Right atrium auricular region (tissue), 2 donors: ENCODE data around the gene S100A14. TPM values are rescaled to one million over a fixed set of nuclear protein-coding genes. Genes with fewer than 3 reads are reported as not detected.
A peak's percentile ranks its signal among the peaks of the same experiment; 100 is the strongest.

Source experiments
- DNase-seq: peaks from one replicate; pipeline ENCODE4 v3.0.0-alpha.2; 2019; ENCODE audit warnings: low spot score
- H3K27ac ChIP-seq, 2 donors: fragments of 200-600 bp; sonication (generic); 1 replicate in 1 of 2; 2 replicates in 1 of 2; pipeline ENCODE4 v1.5.1; 2016 to 2019
- H3K27me3 ChIP-seq, 2 donors: fragments of 200-600 bp; sonication (generic); one replicate each; pipeline versions ENCODE4 v1.5.1 to v1.6.0; 2017 to 2019
- H3K36me3 ChIP-seq: fragments of 200-600 bp; sonication (generic); one replicate; pipeline ENCODE4 v1.5.1; 2016
- H3K4me1 ChIP-seq, 2 donors: fragments of 200-600 bp; sonication (generic); one replicate each; pipeline versions ENCODE4 v1.5.1 to v1.6.0; 2017 to 2019
- H3K4me3 ChIP-seq, 2 donors: fragments of 200-600 bp; sonication (generic); 1 replicate in 1 of 2; 2 replicates in 1 of 2; pipeline ENCODE4 v1.5.1; 2017 to 2019; ENCODE audit warnings: mild to moderate bottlenecking in 1 of 2, moderate library complexity in 1 of 2
- H3K9me3 ChIP-seq, 2 donors: fragments of 200-600 bp; sonication (generic); one replicate each; pipeline ENCODE4 v1.5.1; 2019
- total RNA-seq, 2 donors: library from RNA; depleted of rRNA; stranded (reverse); fragments of >200 nt; gene quantifications; one replicate each; pipeline ENCODE4 v1.1.0, GENCODE V29; 2016
- TF ChIP-seq, protein P1 (sequence below), 2 donors: fragments of 200-600 bp; sonication (generic); IDR thresholded peaks; one replicate each; pipeline ENCODE4 v1.5.1; 2019; ENCODE audit warnings: antibody characterized with exemption in 2 of 2

The S100A14 gene
- total RNA-seq, 2 donors from 2014 or later = 0.55 to 2.4 TPM

DNA sequence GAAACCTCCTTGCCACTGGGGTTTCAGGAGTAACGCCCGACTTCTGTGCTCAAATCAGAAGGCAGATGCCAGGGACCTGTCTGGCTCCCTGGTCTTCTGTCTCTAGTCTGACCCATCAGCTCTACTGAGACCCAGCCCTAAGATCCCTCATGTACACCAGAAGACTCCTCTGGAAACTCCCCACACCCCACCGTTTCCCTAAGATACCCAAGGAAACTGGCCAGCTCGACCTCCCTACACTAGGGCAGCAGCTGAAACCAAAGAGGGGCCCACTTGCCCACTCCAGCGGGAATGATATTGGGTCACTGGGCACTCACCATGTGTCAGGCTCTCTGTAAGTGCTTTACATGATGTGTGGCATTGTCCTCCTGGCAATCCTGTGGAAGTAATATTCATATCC, 2.7 kb downstream of the S100A14 start:
- TF ChIP-seq, protein P1, sequence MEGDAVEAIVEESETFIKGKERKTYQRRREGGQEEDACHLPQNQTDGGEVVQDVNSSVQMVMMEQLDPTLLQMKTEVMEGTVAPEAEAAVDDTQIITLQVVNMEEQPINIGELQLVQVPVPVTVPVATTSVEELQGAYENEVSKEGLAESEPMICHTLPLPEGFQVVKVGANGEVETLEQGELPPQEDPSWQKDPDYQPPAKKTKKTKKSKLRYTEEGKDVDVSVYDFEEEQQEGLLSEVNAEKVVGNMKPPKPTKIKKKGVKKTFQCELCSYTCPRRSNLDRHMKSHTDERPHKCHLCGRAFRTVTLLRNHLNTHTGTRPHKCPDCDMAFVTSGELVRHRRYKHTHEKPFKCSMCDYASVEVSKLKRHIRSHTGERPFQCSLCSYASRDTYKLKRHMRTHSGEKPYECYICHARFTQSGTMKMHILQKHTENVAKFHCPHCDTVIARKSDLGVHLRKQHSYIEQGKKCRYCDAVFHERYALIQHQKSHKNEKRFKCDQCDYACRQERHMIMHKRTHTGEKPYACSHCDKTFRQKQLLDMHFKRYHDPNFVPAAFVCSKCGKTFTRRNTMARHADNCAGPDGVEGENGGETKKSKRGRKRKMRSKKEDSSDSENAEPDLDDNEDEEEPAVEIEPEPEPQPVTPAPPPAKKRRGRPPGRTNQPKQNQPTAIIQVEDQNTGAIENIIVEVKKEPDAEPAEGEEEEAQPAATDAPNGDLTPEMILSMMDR (IDR thresholded peaks at IDR 0.05) = no peak
- H3K27ac ChIP-seq = peak overlapping the region; percentile 91 to 93
- H3K4me3 ChIP-seq = peak overlapping the region in 1 of 2 donors; percentile 59
- peaks cover 2% of the 10 kb centered on the region for H3K36me3 ChIP-seq
- peaks cover 0 to 66% of the 10 kb centered on the region in 2 donors for H3K4me1 ChIP-seq
- no peak for DNase-seq
- H3K27me3 ChIP-seq = no peaks in the 10 kb centered on the region
- no peaks in the 10 kb centered on the region for H3K9me3 ChIP-seq

DNA sequence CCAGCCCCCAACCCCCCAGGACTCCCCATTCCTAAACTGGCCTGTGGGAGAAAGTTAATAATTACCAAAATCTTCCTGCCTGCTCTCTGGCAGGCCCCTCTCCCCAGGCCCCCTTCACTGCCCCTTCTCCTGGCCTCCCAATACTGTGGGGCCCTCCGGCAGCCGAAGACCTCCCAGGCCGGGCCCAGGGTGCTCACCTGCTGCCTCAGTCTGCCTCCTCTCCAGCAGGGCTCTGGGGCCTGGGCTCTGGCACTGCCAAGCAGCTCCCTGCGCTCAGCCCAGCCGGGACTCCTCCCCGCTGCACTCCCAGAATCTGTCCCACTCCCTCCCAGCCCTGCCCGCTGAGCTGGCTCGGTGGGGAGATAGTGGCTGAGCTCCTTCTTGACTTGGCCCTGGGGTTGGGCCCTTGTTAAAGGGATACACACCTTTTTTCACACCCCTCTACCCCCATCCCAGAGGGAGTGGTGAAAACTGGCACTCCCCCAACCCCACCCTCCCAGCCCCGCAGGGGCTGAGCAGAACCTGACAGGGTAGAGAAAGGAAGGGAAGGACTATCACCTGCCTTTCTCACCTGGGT, 3.3 kb downstream of the S100A14 start, which contains the start of gene S100A16:
S100A16 (minus strand) TSS at position 383 of the 577 bp plus-strand sequence. CDS start 4,986 bp downstream, outside the sequence.
- Histone ChIP-seq H3K4me1 (peaks cover 0 to 67% of the 10 kb centered on the region in 2 donors), H3K27me3 (no peaks in the 10 kb centered on the region), H3K27ac (peak within 1 kb of the TSS; percentile 91 to 93), H3K36me3 (peaks cover 1% of the 10 kb centered on the region), H3K4me3 (peak within 1 kb of the TSS; percentile 59 to 63), H3K9me3 (no peaks in the 10 kb centered on the region)
- TF ChIP-seq, protein P1 (IDR thresholded peaks at IDR 0.05) = no peak
- DNase-seq = peak; percentile 81

DNA sequence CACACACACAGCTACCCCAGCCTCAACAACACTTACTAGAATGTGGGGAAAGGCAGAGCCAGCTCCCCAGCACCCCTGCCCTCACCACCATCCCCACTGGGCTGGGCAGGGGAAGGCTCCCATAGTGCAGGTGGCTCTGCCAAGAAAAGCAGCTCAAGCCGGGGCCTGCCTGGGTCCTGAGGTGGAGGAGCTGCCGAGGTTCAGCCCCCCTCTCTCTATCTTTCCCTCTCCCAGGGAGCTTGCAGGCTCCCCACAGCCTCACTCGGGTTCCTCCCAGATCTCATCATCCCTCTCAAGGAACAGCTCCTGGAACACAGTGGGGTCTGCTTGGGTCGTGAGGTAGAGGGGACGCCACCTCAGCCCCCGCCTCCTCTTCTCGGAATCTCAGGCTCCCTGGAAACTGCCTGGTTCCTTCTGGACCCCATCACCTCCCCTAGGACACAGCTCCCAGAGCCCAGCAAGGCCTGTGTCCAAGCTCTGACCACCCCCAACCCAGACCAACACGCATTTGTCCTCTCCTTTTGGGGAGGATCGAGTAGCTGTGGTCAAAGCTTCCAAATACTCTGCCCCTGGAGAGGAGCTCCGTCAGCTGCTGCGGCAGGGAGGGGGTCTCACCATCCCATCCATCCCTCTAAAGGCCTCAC, 3.9 kb downstream of the S100A14 start:
- DNase-seq = no peak
- no peaks in the 10 kb centered on the region for H3K9me3 ChIP-seq
- no peaks in the 10 kb centered on the region for H3K27me3 ChIP-seq
- TF ChIP-seq, protein P1 (IDR thresholded peaks at IDR 0.05) = no peak
- H3K36me3 ChIP-seq = peaks cover 7% of the 10 kb centered on the region
- peak overlapping the region; percentile 59 to 63 for H3K4me3 ChIP-seq
- H3K27ac ChIP-seq = peak overlapping the region; percentile 91 to 93
- H3K4me1 ChIP-seq = peaks cover 0 to 65% of the 10 kb centered on the region in 2 donors

DNA sequence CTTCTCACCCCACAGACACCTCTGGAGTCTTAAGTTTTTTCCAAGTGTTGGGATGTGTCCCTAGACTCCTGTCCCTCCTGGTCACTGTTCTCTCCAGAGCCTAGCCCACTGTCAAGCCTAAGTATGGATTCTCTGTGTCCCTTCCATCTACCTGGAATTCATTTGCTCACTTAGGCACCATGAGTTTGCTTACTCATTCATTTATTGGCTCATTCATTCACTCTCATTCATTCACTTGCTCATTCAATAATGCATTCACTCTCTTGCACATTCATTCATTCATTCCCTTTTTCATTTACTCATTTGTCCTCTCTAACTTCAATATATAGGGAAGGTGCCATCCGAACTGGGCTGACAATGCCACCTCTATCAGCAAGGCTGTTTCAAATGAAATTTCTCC, 4.8 kb downstream of the S100A14 start:
- H3K9me3 ChIP-seq = no peaks in the 10 kb centered on the region
- H3K4me1 ChIP-seq = peaks cover 0 to 57% of the 10 kb centered on the region in 2 donors
- peaks cover 16% of the 10 kb centered on the region for H3K36me3 ChIP-seq
- TF ChIP-seq, protein P1 (IDR thresholded peaks at IDR 0.05) = no peak
- peak overlapping the region; percentile 91 to 93 for H3K27ac ChIP-seq
- H3K27me3 ChIP-seq = no peaks in the 10 kb centered on the region
- no peak for DNase-seq
- peak overlapping the region; percentile 59 to 63 for H3K4me3 ChIP-seq

DNA sequence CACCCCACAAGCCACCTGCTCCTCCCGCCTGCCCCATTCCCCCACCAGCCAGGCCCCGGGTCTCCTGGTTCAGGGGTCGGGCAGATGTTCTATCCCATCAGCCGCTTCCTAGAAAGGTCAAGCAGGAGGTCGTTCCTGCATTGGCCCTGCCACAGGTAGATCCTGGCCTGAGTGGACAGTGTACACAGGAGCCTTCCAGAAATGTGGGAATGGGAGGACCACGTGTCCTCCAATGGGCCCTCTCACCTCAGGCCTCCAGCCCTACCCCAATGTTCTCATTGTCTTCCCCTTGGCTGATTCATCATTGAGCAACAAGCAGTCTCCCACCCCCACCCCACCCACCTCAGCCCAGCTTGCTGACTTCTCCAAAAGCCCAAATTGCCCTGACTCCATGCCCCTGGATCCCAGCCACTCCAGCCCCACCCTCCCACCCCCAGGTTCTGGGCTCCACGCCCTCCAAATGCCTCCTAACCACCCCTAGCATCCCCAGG, 5.3 kb downstream of the S100A14 start:
- peaks cover 16% of the 10 kb centered on the region for H3K36me3 ChIP-seq
- H3K27ac ChIP-seq = peak overlapping the region; percentile 91 to 93
- H3K4me3 ChIP-seq = peak overlapping the region in 1 of 2 donors; percentile 59
- no peaks in the 10 kb centered on the region for H3K27me3 ChIP-seq
- peaks cover 0 to 52% of the 10 kb centered on the region in 2 donors for H3K4me1 ChIP-seq
- TF ChIP-seq, protein P1 (IDR thresholded peaks at IDR 0.05) = no peak
- H3K9me3 ChIP-seq = no peaks in the 10 kb centered on the region
- DNase-seq = no peak
